HG03469 (cell line): ENCODE measurements around the gene SNX4.
"Not testable (repeated sequence)": the region's sequence is repeated elsewhere in the genome, so short reads cannot be mapped to it uniquely, and the experiment has no call there.

ENCODE experiments used
- ATAC-seq: cut with Tn5 transposase; IDR thresholded peaks from one replicate; pipeline ENCODE4 v1.9.1; 2021; ENCODE audit warnings: mild to moderate bottlenecking, moderate library complexity, moderate number of reproducible peaks; ENCODE audit not compliant: unreplicated experiment

Gene SNX4

DNA sequence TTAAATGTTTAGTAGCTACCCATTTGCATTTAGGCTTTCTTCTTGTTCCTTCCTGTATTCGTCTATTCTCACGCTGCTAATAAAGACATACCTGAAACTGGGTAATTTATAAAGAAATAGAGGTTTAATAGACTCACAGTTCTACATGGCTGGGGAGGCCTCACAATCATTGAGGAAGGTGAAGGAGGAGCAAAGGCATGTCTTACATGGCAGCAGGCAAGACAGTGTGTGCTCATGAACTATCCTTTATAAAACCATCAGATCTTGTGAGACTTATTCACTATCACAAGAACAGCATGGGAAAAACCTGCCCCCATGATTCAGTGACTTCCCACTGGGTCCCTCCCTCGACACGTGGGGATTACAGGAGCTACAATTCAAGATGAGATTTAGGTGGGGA, 114.5 kb downstream of the SNX4 start:
- ATAC-seq = not testable (repeated sequence)

DNA sequence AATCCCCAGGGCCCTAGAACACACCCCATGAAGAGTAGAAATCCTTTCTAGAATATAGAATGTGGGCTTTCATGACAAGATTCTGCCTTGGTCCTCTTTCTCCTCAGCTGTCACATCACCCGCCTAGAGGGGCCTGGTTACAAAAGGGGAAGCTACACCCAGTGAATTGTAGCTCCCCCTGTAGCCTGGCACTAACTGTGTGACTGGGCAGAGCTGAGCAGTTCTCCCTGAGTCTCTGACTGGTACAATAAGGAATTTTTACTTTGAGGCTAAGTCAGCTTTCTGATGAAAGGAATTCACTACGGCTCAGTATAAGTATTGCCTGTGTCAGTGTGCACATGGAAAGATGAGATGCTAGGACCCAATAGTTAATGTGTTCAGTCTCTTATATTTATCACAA, 116.2 kb downstream of the SNX4 start:
- no peak for ATAC-seq

DNA sequence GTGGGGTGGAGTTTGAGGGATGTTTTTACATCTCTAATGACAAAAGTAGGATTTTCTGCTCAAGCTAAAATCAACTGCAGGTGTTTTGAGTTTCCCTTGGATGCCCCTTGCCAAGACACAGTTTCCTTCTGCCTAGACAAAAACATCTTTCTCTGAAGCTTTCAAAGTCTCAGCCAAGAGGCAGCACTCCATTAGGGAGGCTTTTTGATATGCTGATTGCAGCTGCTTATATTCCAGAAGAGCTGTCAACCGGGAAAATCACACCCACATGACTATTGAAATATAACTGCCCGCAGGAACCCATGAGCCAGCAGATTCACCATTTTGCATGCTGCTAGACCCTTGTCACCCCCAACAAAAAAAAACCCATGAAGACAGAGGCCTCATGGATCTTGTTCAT, 117.4 kb downstream of the SNX4 start:
- no peak for ATAC-seq

DNA sequence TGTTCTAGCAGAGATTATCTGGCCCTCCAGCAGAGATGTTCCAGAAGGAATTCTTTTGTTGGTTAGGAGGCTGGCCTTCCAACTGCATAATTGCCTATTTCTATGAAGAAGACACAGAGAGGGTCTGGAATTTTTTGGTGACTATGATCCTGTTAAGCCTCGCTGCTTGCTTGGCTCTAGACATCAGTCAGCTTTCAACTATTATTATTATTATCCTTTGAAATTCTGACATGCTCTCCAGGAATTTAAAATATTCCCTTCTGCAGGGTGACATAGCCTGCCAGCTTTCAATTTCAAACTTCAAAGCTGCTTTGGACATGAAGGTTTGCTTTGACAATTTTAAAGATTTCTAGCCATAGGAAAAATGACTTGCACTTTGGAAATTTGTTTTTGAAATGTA, 118.6 kb downstream of the SNX4 start:
- no peak for ATAC-seq

DNA sequence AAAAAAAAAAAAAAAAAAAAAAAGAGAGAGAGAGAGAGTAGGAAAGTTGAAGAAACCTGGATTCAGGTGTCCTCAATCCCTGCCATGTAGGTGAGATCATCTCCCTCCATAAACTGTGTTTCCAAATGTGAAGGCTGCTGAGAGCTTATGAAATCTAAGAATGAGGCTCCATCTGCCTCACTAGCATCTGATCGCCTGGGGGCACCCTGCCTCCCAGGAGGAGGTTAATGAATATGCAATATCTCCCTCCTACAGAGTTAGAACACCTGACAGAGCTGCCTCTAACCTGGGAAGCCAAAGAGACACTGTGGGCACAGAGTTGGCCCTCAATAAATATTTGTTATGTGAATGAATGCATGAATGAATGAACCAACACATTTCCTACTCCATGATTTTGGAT, 121.0 kb downstream of the SNX4 start:
- ATAC-seq = no peak
